ENCODE results near the gene HOXC6. TPM values are rescaled to one million over a fixed set of nuclear protein-coding genes. Genes with fewer than 3 reads are reported as not detected.

HOXC6 gene
- total and polyA plus RNA-seq, 2 donors (not counting 3 experiments of a cell fraction or from before 2014, with no cell fraction given), result 0.58 to 0.72 TPM

DNA sequence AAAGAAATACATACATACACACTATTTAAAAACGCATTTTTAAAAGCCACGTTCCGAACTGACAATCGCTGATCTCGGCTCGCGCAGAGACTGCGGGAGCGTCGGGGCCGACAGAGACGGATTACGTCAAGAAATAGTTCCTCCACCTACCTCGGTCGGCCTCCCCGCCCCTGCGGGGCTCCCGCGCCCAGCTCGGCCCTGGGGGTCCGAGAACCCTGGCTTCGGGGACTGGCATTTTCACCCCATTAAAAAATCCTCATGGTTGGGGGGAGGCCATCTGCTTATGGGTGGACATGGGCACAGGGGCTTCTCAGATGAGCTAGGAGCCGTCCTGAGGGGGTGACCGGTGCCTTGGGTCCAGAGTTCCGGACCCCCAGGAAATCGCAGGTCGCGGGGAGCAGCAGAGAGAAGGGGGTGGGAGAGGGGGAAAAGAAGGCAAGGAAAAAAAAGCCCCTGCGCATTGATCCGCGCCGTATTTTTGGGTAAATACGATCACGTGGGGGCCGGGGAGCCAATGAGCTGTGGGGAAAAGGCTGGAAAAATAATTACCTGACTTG, 28.6 kb upstream of the HOXC6 start:
- FAIRE-seq, result no peak
- peak overlapping the region; percentile 9 for H3K4me2 ChIP-seq (ENCODE audit: insufficient read depth, low read length)
- POLR2A ChIA-PET, result no interaction called here
- no peaks in the 10 kb centered on the region for H3K79me2 ChIP-seq (ENCODE audit: control insufficient read depth, insufficient read depth, low read length)
- TF ChIP-seq, protein P1, sequence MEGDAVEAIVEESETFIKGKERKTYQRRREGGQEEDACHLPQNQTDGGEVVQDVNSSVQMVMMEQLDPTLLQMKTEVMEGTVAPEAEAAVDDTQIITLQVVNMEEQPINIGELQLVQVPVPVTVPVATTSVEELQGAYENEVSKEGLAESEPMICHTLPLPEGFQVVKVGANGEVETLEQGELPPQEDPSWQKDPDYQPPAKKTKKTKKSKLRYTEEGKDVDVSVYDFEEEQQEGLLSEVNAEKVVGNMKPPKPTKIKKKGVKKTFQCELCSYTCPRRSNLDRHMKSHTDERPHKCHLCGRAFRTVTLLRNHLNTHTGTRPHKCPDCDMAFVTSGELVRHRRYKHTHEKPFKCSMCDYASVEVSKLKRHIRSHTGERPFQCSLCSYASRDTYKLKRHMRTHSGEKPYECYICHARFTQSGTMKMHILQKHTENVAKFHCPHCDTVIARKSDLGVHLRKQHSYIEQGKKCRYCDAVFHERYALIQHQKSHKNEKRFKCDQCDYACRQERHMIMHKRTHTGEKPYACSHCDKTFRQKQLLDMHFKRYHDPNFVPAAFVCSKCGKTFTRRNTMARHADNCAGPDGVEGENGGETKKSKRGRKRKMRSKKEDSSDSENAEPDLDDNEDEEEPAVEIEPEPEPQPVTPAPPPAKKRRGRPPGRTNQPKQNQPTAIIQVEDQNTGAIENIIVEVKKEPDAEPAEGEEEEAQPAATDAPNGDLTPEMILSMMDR (IDR thresholded peaks at IDR 0.05; ENCODE audit: extremely low read depth in 1 of 2, insufficient read depth in 1 of 2, low read depth in 1 of 2, low read length in 2 of 2), result no peak
- TF ChIP-seq JUN (IDR thresholded peaks at IDR 0.05; ENCODE audit: borderline replicate concordance, insufficient read depth, insufficient read length, low read depth) (no peak), MYC (IDR thresholded peaks at IDR 0.05; ENCODE audit: low read depth, low read length) (no peak), FOS (IDR thresholded peaks at IDR 0.05; ENCODE audit: borderline replicate concordance, insufficient read depth, low read length) (no peak), GATA2 (IDR thresholded peaks at IDR 0.05; ENCODE audit: insufficient read depth, insufficient read length, low read depth, low read length) (no peak), EZH2 (IDR thresholded peaks at IDR 0.05; ENCODE audit: borderline replicate concordance, low read depth, low read length, severe bottlenecking) (no peak), POLR2A (IDR thresholded peaks at IDR 0.05; ENCODE audit: low read depth, low read length) (no peak), POLR2AphosphoS5 (IDR thresholded peaks at IDR 0.05; ENCODE audit: insufficient read depth, low read depth, low read length) (no peak)
- TF ChIP-seq, protein P2, sequence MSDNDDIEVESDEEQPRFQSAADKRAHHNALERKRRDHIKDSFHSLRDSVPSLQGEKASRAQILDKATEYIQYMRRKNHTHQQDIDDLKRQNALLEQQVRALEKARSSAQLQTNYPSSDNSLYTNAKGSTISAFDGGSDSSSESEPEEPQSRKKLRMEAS (IDR thresholded peaks at IDR 0.05; ENCODE audit: insufficient read depth, insufficient read length), result no peak
- H3K9me1 ChIP-seq (replicated peaks; ENCODE audit: control insufficient read depth, extremely low read depth, insufficient read depth, low read length), result no peaks in the 10 kb centered on the region
- dilution Hi-C loops (cut with MboI; ENCODE audit: extremely low pct_ligation_motif_present, low sequenced_read_pairs), result no loop called here
- H3K9ac ChIP-seq (replicated peaks; ENCODE audit: extremely low read depth, insufficient read depth, low read length), result no peak overlapping the region
- no peaks in the 10 kb centered on the region for H3K4me1 ChIP-seq (ENCODE audit: control insufficient read depth, extremely low read depth, insufficient read depth, low read length)
- H3K9me3 ChIP-seq (replicated peaks; ENCODE audit: control insufficient read depth, insufficient read depth, low read length), result no peaks in the 10 kb centered on the region
- no peaks in the 10 kb centered on the region for H3K36me3 ChIP-seq (ENCODE audit: control insufficient read depth in 2 of 2, extremely low read depth in 1 of 2, insufficient read depth in 2 of 2, low read length in 2 of 2)
- BruUV-seq (replicated peaks), result no TSS peak
- peak overlapping the region in 1 of 3 experiments; percentile 0 for H3K4me3 ChIP-seq (replicated peaks in 1 of 3; ENCODE audit: insufficient read depth in 1 of 3, low read depth in 1 of 3, low read length in 3 of 3)
- no peak for DNase-seq (ENCODE audit: low read depth, low spot score)
- peaks cover 77 to 98% of the 10 kb centered on the region in 2 experiments for H3K27me3 ChIP-seq (ENCODE audit: control insufficient read depth in 2 of 2, insufficient read depth in 2 of 2, low read length in 2 of 2)
- no peak overlapping the region for H3K27ac ChIP-seq (ENCODE audit: insufficient read depth, low read depth, low read length)
- intact Hi-C loops (cut with micrococcal nuclease), result loop anchor here (10.0 kb wide), 1 partner anchor 365 kb away; the partner anchor contains the start of gene GPR84
- H2AFZ ChIP-seq (ENCODE audit: low read depth, low read length), result no peak overlapping the region
- CTCF ChIA-PET, result interaction anchor here (1.0 to 2.6 kb wide), 6 partner anchors 9 to 208 kb away, joined by 3 to 17 read pairs (median 5); partner anchors contain the start of gene HOXC8
- no peaks in the 10 kb centered on the region for H4K20me1 ChIP-seq (replicated peaks; ENCODE audit: control insufficient read depth, extremely low read depth, insufficient read depth, low read length)
